HG03342 (cell line): ENCODE results near the gene C12orf75.
A peak's percentile ranks its signal among the peaks of the same experiment; 100 is the strongest.
"Not testable (repeated sequence)": the region's sequence is repeated elsewhere in the genome, so short reads cannot be mapped to it uniquely, and the experiment has no call there.

Experiments used
- ATAC-seq: cut with Tn5 transposase; IDR thresholded peaks from one replicate; pipeline ENCODE4 v1.9.1; 2021; ENCODE audit warnings: mild to moderate bottlenecking, moderate library complexity; ENCODE audit not compliant: unreplicated experiment

Gene C12orf75

GRCh38 chr12:105330283-105330930, at the start of gene C12orf75:
Gene C12orf75, plus strand, starts transcription at chr12:105330691. Its CDS starts 201 bp downstream, at chr12:105330892.
- ATAC-seq = peak; percentile 87

GRCh38 chr12:105280966-105281693, 49.4 kb upstream of the C12orf75 start:
- ATAC-seq = no peak

- ATAC-seq = no peak
Measured at GRCh38 chr12:105281694-105282049, 48.8 kb upstream of the C12orf75 start.

GRCh38 chr12:105285378-105285777, 45.1 kb upstream of the C12orf75 start:
- no peak for ATAC-seq

- no peak for ATAC-seq
Measured at GRCh38 chr12:105287408-105287807, 43.1 kb upstream of the C12orf75 start.

GRCh38 chr12:105288311-105288996, 42.0 kb upstream of the C12orf75 start:
- no peak for ATAC-seq

- ATAC-seq = no peak
Measured at GRCh38 chr12:105289114-105289904, 41.2 kb upstream of the C12orf75 start.

GRCh38 chr12:105291531-105291930, 39.0 kb upstream of the C12orf75 start:
- no peak for ATAC-seq

GRCh38 chr12:105292705-105293104, 37.8 kb upstream of the C12orf75 start:
- no peak for ATAC-seq

GRCh38 chr12:105293187-105293586, 37.3 kb upstream of the C12orf75 start:
- no peak for ATAC-seq

GRCh38 chr12:105294161-105294560, 36.3 kb upstream of the C12orf75 start:
- no peak for ATAC-seq

- no peak for ATAC-seq
Measured at GRCh38 chr12:105294886-105295479, 35.5 kb upstream of the C12orf75 start.

- ATAC-seq = no peak
Measured at GRCh38 chr12:105296116-105297089, 34.1 kb upstream of the C12orf75 start.

- no peak for ATAC-seq
Measured at GRCh38 chr12:105300883-105301282, 29.6 kb upstream of the C12orf75 start.

- no peak for ATAC-seq
Measured at GRCh38 chr12:105301696-105302095, 28.8 kb upstream of the C12orf75 start.

GRCh38 chr12:105302986-105303385, 27.5 kb upstream of the C12orf75 start:
- ATAC-seq = not testable (repeated sequence)

GRCh38 chr12:105304626-105305025, 25.9 kb upstream of the C12orf75 start:
- not testable (repeated sequence) for ATAC-seq

- not testable (repeated sequence) for ATAC-seq
Measured at GRCh38 chr12:105307601-105308314, 22.7 kb upstream of the C12orf75 start.

- not testable (repeated sequence) for ATAC-seq
Measured at GRCh38 chr12:105308839-105309238, 21.7 kb upstream of the C12orf75 start.
